Measurements from ENCODE around the gene RNU5D-1. TPM values are rescaled to one million over a fixed set of nuclear protein-coding genes. Genes with fewer than 3 reads are reported as not detected.
"Not testable (repeated sequence)": the region's sequence is repeated elsewhere in the genome, so short reads cannot be mapped to it uniquely, and the experiment has no call there.

The RNU5D-1 gene
- polyA plus RNA-seq (2012; ENCODE audit: missing spikeins) = not detected

DNA sequence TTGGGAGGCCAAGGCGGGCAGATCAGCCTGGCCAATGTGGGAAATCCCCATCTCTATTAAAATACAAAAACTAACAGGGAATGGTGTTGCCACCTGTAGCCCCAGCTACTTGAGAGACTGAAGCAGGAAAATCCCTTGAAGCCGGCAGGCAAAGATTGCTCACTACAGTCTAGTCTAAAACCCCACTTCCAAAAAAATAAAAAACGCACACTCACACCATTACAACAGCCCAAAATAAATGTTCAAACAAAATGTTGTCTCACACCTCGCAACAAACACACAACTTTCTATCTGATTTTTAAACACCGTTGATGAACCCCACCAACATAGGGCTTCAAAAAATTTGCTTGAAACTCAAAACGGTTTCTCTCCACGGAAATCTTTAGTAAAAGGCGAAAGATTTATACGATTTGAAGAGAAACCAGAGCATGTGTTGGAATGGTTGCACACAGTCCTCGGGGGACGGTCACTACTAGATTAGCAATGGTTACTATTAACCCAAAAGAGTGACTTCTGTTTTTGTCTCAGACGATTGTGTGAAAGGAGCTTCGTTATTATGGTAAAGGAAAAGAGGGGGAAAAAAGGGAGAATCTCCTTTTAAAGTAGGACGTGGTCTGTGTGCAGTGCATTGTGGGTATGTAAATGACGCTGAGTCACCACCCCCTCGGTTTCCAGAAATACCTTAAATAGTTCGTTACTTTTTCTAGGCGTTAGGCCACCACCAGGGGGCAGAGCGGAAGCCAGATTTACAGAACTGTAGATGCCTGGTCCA is at the start of gene RNU5D-1:
RNU5D-1 (minus strand) TSS at position 430 of the 772 bp plus-strand sequence.
- DNase-seq (ENCODE audit: insufficient read length) (peak; percentile 58), FAIRE-seq (peak; percentile 84)
- TF ChIP-seq TAF1 (IDR thresholded peaks at IDR 0.05; ENCODE audit: borderline replicate concordance, low read depth, low read length) (no peak), POLR2A (IDR thresholded peaks at IDR 0.05; ENCODE audit: low read depth, low read length) (peak; percentile 100), POLR2AphosphoS5 (IDR thresholded peaks at IDR 0.05; ENCODE audit: low read depth, low read length) (peak; percentile 100)

DNA sequence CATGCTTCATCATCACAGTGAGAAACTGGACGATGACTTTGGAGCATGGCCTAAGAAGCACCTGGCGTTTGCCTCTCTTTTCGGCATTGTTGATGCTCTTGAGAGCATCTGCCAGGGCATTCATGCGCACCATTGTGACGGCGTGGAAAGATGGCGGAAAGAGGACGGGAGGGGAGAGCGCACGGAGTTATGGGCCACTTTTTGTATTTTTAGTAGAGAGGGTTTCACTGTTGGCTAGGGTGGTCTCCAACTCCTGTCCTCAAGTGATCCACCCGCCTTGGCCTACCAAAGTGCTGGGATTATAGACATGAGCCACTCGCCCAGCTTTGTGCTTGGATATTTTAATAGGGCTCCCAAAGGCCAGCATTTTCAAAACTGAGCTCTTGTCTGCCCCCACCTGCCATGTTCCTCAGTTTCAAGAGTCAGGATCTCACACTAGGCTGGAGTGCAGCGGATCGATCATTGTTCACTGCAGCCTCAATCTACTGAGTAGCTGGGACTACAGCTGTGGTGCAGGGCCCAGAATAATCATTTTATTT is 49.7 kb upstream of the RNU5D-1 start:
- DNase-seq (ENCODE audit: insufficient read length) = no peak
- no peak for FAIRE-seq
- peak; percentile 48; the same call in 1 of the 2 replicates for TF ChIP-seq POLR2AphosphoS5 (IDR thresholded peaks at IDR 0.05; ENCODE audit: low read depth, low read length)
- no peak for TF ChIP-seq TAF1 (IDR thresholded peaks at IDR 0.05; ENCODE audit: borderline replicate concordance, low read depth, low read length)
- TF ChIP-seq POLR2A (IDR thresholded peaks at IDR 0.05; ENCODE audit: low read depth, low read length) = peak; percentile 58; the same call in 1 of the 2 replicates

DNA sequence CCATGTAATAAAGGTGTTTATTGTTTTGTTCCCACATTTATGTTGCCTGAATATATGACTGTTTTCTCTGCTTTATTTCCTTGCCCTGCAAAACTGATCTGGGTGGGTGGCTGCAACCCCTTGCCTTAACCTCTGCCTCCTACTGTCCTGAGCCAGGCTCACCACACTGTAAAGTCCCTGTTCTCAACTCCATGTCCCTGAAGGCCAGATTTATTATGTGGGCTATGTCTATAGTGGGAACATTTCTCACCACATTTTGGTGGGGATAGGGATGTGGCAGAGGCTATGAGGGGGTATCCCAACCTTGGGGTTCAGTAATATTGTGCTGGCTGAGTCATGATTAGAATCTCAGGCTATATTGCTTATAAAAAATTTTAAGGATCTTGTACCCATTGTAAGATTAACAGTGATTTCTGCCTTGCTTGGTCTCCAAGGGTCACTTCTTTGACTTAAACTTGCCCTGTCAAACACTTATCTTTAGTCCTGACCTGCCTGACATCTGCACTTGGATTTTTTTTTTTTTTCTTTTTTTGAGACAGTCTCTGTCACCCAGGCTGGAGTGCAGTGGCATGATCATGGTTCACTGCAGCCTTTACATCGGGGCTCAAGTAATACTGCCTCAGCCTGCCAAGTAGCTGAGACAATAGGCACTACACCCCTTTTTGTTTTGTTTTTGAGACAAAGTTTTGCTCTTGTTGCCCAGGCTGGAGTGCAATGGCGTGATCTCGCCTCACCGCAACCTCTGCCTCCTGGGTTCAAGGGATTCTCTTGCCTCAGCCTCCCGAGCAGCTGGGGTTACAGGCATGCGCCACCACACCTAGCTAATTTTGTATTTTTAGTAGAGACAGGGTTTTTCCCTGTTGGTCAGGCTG is 48.0 kb upstream of the RNU5D-1 start:
- FAIRE-seq (no peak), DNase-seq (ENCODE audit: insufficient read length) (no peak)
- no peak; the same call in none of the 2 replicates for TF ChIP-seq POLR2A (IDR thresholded peaks at IDR 0.05; ENCODE audit: low read depth, low read length)
- no peak for TF ChIP-seq TAF1 (IDR thresholded peaks at IDR 0.05; ENCODE audit: borderline replicate concordance, low read depth, low read length)

DNA sequence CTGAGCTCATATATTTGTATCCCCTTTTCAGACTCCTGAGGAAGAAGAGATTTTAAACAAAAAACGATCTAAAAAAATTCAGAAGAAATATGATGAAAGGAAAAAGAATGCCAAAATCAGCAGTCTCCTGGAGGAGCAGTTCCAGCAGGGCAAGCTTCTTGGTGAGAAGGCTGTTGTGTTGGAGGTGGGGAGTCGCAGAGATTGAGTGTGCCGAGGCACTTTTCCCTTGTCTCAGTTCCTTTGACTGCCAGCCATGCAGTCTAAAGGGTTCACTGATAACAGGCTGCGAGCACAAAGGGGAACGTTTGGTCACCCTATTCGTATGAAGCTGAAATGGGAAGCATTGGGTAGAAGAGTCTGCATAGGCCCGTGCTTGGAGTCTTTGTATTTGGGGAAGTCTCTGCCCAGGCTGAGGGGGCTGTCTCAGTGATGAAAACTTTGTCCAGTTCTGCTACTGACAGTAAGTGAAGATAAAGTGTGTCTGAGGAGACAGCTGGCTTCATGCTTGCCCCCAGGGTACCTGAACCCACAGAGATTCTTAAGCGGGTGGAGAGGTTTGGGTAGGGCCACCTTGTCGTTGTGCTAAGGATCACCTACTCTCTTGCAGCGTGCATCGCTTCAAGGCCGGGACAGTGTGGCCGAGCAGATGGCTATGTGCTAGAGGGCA is 47.1 kb upstream of the RNU5D-1 start:
- DNase-seq (ENCODE audit: insufficient read length) (no peak), FAIRE-seq (no peak)
- TF ChIP-seq TAF1 (IDR thresholded peaks at IDR 0.05; ENCODE audit: borderline replicate concordance, low read depth, low read length) = no peak
- TF ChIP-seq POLR2A (IDR thresholded peaks at IDR 0.05; ENCODE audit: low read depth, low read length) = no peak; the same call in 1 of the 2 replicates
- TF ChIP-seq POLR2AphosphoS5 (IDR thresholded peaks at IDR 0.05; ENCODE audit: low read depth, low read length) = no peak

DNA sequence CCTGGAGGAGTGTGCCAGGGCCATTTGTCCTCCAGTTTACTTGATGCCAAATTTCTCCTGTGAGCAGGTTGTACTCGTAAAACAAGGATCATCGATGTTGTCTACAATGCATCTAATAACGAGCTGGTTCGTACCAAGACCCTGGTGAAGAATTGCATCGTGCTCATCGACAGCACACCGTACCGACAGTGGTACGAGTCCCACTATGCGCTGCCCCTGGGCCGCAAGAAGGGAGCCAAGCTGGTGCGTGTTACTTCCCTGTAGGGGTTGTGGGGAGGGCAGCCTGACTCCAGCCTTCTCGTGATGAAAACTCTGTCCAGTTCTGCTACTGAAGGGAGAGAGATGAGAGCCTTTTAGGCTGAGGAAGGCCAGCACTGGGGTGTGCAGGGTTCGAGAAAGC is 46.6 kb upstream of the RNU5D-1 start:
- TF ChIP-seq POLR2A (IDR thresholded peaks at IDR 0.05; ENCODE audit: low read depth, low read length) = no peak
- no peak for TF ChIP-seq POLR2AphosphoS5 (IDR thresholded peaks at IDR 0.05; ENCODE audit: low read depth, low read length)
- TF ChIP-seq TAF1 (IDR thresholded peaks at IDR 0.05; ENCODE audit: borderline replicate concordance, low read depth, low read length) = no peak
- DNase-seq (ENCODE audit: insufficient read length) = no peak
- FAIRE-seq = no peak

DNA sequence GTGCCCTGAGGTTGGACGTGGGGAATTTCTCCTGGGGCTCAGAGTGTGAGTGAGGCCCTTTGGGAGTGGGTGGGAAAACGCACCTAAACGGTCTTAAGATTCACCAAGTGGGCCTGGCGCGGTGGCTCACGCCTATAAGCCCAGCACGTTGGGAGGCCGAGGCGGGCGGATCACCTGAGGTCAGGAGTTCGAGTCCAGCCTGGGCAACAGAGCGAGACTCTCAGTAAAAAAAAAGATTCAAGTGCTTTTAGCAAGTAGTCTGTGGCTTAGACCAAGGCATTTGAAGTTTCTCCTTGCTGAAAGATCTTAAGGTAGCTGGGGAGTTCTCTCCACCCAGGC is 45.7 kb upstream of the RNU5D-1 start:
- TF ChIP-seq TAF1 (IDR thresholded peaks at IDR 0.05; ENCODE audit: borderline replicate concordance, low read depth, low read length) (no peak), POLR2AphosphoS5 (IDR thresholded peaks at IDR 0.05; ENCODE audit: low read depth, low read length) (no peak), POLR2A (IDR thresholded peaks at IDR 0.05; ENCODE audit: low read depth, low read length) (no peak)
- DNase-seq (ENCODE audit: insufficient read length) (no peak), FAIRE-seq (no peak)

DNA sequence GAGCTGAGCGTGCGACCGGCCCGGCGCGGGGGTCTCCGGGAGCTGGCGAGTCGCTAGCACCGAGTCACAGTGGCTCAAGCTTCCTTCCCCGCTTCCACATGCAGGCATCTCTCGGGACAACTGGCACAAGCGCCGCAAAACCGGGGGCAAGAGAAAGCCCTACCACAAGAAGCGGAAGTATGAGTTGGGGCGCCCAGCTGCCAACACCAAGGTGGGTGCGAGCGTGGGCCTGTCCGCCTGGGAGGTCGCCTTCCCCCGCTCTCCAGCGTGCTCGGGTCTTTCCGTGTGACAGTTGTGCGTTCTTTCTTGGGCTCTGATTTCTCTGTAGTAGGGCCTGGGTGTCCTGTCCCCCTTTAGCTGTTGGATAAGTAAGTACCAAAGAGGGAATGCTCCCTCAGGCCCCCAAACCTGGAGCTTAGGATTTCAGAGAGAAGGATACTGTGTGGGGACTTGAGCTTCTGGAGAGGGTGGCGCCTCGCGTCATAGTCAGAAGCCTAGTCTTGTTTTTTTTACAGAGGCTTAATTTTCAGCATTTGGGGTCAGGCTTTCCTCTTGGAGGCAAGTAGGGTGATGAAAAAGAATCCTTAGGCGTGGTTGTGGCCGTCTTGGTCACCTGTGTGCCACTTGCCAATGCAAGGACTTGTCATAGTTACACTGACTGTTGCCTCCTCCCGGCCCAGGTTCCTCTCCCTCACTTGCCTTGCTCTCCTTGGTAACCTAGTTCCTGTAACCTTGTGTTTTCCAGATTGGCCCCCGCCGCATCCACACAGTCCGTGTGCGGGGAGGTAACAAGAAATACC is 45.2 kb upstream of the RNU5D-1 start:
- TF ChIP-seq POLR2A (IDR thresholded peaks at IDR 0.05; ENCODE audit: low read depth, low read length) = no peak
- TF ChIP-seq POLR2AphosphoS5 (IDR thresholded peaks at IDR 0.05; ENCODE audit: low read depth, low read length) = no peak
- TF ChIP-seq TAF1 (IDR thresholded peaks at IDR 0.05; ENCODE audit: borderline replicate concordance, low read depth, low read length) = no peak; the same call in 1 of the 2 replicates
- FAIRE-seq (no peak), DNase-seq (ENCODE audit: insufficient read length) (peak; percentile 31)

DNA sequence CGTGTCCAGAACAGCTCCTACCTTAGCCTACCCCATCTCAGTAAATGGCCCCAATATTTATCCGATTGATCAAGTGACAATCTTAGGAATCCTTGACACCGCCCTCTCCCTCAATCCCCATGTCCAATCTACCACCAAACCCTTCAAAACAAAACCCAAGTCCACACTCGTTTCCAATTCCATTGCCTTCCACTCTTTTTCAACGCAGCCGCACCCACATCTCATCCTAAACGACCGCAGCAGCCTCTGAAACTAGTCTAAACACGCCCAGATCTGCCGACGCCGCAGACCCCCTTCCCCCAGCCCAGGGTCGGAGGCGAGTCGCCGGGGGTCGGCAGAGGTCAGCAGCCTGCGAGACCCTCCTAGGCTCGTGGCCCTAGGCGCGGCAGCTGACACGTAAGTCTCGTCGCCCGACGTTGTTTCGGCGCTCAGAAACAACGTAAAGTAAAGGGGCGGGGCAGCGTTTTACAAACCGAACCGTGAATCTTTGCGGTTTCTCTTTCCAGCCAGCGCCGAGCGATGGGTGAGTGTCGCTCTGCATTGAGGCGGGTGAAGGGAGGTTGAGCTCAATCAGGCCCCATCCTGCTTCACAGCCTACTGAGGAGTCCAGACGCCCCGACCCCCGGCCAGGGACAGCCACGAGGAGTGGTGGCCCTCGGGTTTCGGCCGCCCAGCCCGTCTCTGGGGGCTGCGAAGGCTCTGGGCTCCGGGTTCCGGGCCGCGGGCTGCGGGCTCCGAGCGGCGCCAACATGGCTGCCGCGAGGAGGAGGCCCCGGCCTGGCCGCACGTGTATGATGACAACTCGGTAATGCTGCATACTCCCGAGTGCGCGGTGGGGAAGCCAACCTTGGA is 44.3 kb upstream of the RNU5D-1 start, which contains the start of gene RPS8:
RPS8 (plus strand) TSS at position 463 of the 852 bp plus-strand sequence; CDS start at position 520, 57 bp downstream.
- TF ChIP-seq TAF1 (IDR thresholded peaks at IDR 0.05; ENCODE audit: borderline replicate concordance, low read depth, low read length) (peak; percentile 99), POLR2AphosphoS5 (IDR thresholded peaks at IDR 0.05; ENCODE audit: low read depth, low read length) (peak; percentile 99), POLR2A (IDR thresholded peaks at IDR 0.05; ENCODE audit: low read depth, low read length) (peak; percentile 98)
- peak; percentile 80 for FAIRE-seq
- peak; percentile 71 for DNase-seq (ENCODE audit: insufficient read length)

DNA sequence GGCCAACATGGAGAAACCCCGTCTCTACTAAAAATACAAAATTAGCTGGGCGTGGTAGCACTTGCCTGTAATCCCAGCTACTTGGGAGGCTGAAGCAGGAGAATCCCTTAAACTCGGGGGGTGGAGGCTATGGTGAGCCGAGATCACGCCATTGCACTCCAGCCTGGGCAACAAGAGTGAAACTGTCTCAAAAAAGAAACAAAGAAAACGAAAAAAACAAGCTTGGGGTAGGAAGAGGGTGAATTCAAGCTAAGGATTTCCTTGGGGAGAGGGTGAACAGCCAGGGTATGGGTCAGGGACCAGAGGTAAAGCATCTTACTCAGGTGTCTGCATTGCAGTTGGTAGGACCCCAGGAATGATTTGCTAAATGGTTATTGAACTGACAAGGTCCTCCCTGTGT is 35.5 kb upstream of the RNU5D-1 start:
- FAIRE-seq; DNase-seq (ENCODE audit: insufficient read length): not testable (repeated sequence)
- TF ChIP-seq POLR2A (IDR thresholded peaks at IDR 0.05; ENCODE audit: low read depth, low read length) = 0 out of 2 replicates have a peak, but pooled peaks have one; percentile 18
